GM20431 (cell line): ENCODE data around the gene MAD1L1.
"Not testable (repeated sequence)": the region's sequence is repeated elsewhere in the genome, so short reads cannot be mapped to it uniquely, and the experiment has no call there.

Source experiments
- in situ Hi-C: fragments of 300-500 bp; cut with MseI, MboI; formaldehyde crosslinking; loops from one replicate; pipeline ENCODE4 v1.15.0; 2020; ENCODE audit warnings: low sequenced_read_pairs; ENCODE audit not compliant: unreplicated experiment

Gene MAD1L1

GRCh38 chr7:2044883-2045471 lies 187.8 kb downstream of the MAD1L1 start:
- in situ Hi-C loops: no loop called here

- in situ Hi-C loops: no loop called here
Measured at GRCh38 chr7:2044311-2044882, 188.3 kb downstream of the MAD1L1 start.

- in situ Hi-C loops: no loop called here
Measured at GRCh38 chr7:2043316-2044039, 189.3 kb downstream of the MAD1L1 start.

GRCh38 chr7:2042650-2043049 lies 190.1 kb downstream of the MAD1L1 start:
- in situ Hi-C loops: no loop called here

GRCh38 chr7:2041496-2042367 lies 191.0 kb downstream of the MAD1L1 start:
- in situ Hi-C loops: no loop called here

GRCh38 chr7:2040893-2041270 lies 191.9 kb downstream of the MAD1L1 start:
- in situ Hi-C loops: no loop called here

GRCh38 chr7:2040201-2040892 lies 192.4 kb downstream of the MAD1L1 start:
- in situ Hi-C loops: no loop called here

GRCh38 chr7:2038931-2039728 lies 193.6 kb downstream of the MAD1L1 start:
- in situ Hi-C loops: no loop called here

- in situ Hi-C loops: no loop called here
Measured at GRCh38 chr7:2037808-2038522, 194.8 kb downstream of the MAD1L1 start.

- in situ Hi-C loops: no loop called here
Measured at GRCh38 chr7:2037301-2037807, 195.4 kb downstream of the MAD1L1 start.

- in situ Hi-C loops: no loop called here
Measured at GRCh38 chr7:2036786-2037185, 196.0 kb downstream of the MAD1L1 start.

GRCh38 chr7:2036201-2036600 lies 196.5 kb downstream of the MAD1L1 start:
- in situ Hi-C loops: not testable (repeated sequence)

GRCh38 chr7:2034291-2035201 lies 198.2 kb downstream of the MAD1L1 start:
- in situ Hi-C loops: no loop called here

- in situ Hi-C loops: no loop called here
Measured at GRCh38 chr7:2033586-2034135, 199.1 kb downstream of the MAD1L1 start.

- in situ Hi-C loops: no loop called here
Measured at GRCh38 chr7:2032876-2033407, 199.8 kb downstream of the MAD1L1 start.

GRCh38 chr7:2032030-2032875 lies 200.5 kb downstream of the MAD1L1 start:
- in situ Hi-C loops: no loop called here
